Left lobe of liver (tissue), 1 donor: ENCODE measurements around the gene UPF2. TPM values are rescaled to one million over a fixed set of nuclear protein-coding genes. Genes with fewer than 3 reads are reported as not detected.

Experiments
- total RNA-seq: library from RNA; stranded (reverse); gene quantifications from one replicate; pipeline ENCODE4 v1.2.1, GENCODE V29; 2021
- donor health status: DM: no; HTN: yes; CAD: no.

Gene UPF2
- total RNA-seq, 1 donor from 2014 or later, result 9.3 TPM

Other genes with a start within 250 kb of the UPF2 start
- gene PROSER2, start 219.5 kb downstream of the UPF2 start, total RNA-seq, result 38.3 TPM
- 171 TPM for gene DHTKD1, start 26.1 kb upstream of the UPF2 start, total RNA-seq
- 6.2 TPM for gene SEC61A2, start 86.9 kb upstream of the UPF2 start, total RNA-seq
- gene NUDT5, start 153.1 kb upstream of the UPF2 start, total RNA-seq, result 57.9 TPM
- 23.9 TPM for gene CDC123, start 153.4 kb upstream of the UPF2 start, total RNA-seq